Measurements from ENCODE around the gene ZCWPW1. TPM values are rescaled to one million over a fixed set of nuclear protein-coding genes. Genes with fewer than 3 reads are reported as not detected.
"Not testable (repeated sequence)": the region's sequence is repeated elsewhere in the genome, so short reads cannot be mapped to it uniquely, and the experiment has no call there.

Gene ZCWPW1
- total and polyA plus RNA-seq, 2 experiments from 2014 or later: 7.9 to 13.0 TPM

GRCh38 chr7:100389437-100390088 lies 38.9 kb downstream of the ZCWPW1 start:
- no peak for TF ChIP-seq CTCF (IDR thresholded peaks at IDR 0.05; ENCODE audit: low read depth, low read length)
- H3K4me1 ChIP-seq (ENCODE audit: low read depth): peaks cover 6% of the 10 kb centered on the region
- no peak for DNase-seq (ENCODE audit: low read depth in 1 of 2, low spot score in 1 of 2)

GRCh38 chr7:100387695-100388094 lies 40.8 kb downstream of the ZCWPW1 start:
- no peaks in the 10 kb centered on the region for H3K36me3 ChIP-seq

More at GRCh38 chr7:100389437-100390088, 38.9 kb downstream of the ZCWPW1 start:
- Histone ChIP-seq H3K36me3 (no peaks in the 10 kb centered on the region), H3K4me3 (no peak overlapping the region), H3K9me3 (ENCODE audit: low read depth) (no peaks in the 10 kb centered on the region), H3K27me3 (no peaks in the 10 kb centered on the region), H3K27ac (no peak overlapping the region)

GRCh38 chr7:100386940-100387339 lies 41.6 kb downstream of the ZCWPW1 start:
- no peaks in the 10 kb centered on the region for H3K27me3 ChIP-seq
- no peak overlapping the region for H3K4me3 ChIP-seq
- no peak for TF ChIP-seq CTCF (IDR thresholded peaks at IDR 0.05; ENCODE audit: low read depth, low read length)
- H3K27ac ChIP-seq: no peak overlapping the region
- H3K4me1 ChIP-seq (ENCODE audit: low read depth): peaks cover 6% of the 10 kb centered on the region
- H3K9me3 ChIP-seq (ENCODE audit: low read depth): no peaks in the 10 kb centered on the region
- DNase-seq (ENCODE audit: low read depth in 1 of 2, low spot score in 1 of 2): no peak
- H3K36me3 ChIP-seq: no peaks in the 10 kb centered on the region

More at GRCh38 chr7:100387695-100388094, 40.8 kb downstream of the ZCWPW1 start:
- H3K27ac ChIP-seq: no peak overlapping the region
- TF ChIP-seq CTCF (IDR thresholded peaks at IDR 0.05; ENCODE audit: low read depth, low read length): no peak
- H3K9me3 ChIP-seq (ENCODE audit: low read depth): no peaks in the 10 kb centered on the region
- DNase-seq (ENCODE audit: low read depth in 1 of 2, low spot score in 1 of 2): no peak
- H3K4me1 ChIP-seq (ENCODE audit: low read depth): peaks cover 6% of the 10 kb centered on the region
- no peaks in the 10 kb centered on the region for H3K27me3 ChIP-seq
- no peak overlapping the region for H3K4me3 ChIP-seq

- Histone ChIP-seq H3K27me3 (no peaks in the 10 kb centered on the region), H3K27ac (no peak overlapping the region), H3K36me3 (no peaks in the 10 kb centered on the region), H3K4me1 (ENCODE audit: low read depth) (peaks cover 6% of the 10 kb centered on the region), H3K4me3 (no peak overlapping the region), H3K9me3 (ENCODE audit: low read depth) (no peaks in the 10 kb centered on the region)
- TF ChIP-seq CTCF (IDR thresholded peaks at IDR 0.05; ENCODE audit: low read depth, low read length): no peak
- DNase-seq (ENCODE audit: low read depth in 1 of 2, low spot score in 1 of 2): no peak
Observed at GRCh38 chr7:100384628-100385294, 43.7 kb downstream of the ZCWPW1 start.

GRCh38 chr7:100382234-100382853 lies 46.2 kb downstream of the ZCWPW1 start:
- not testable (repeated sequence) for DNase-seq (ENCODE audit: low read depth in 1 of 2, low spot score in 1 of 2); H3K27me3 ChIP-seq; H3K4me3 ChIP-seq

GRCh38 chr7:100381531-100382233 lies 46.8 kb downstream of the ZCWPW1 start:
- H3K27me3 ChIP-seq; DNase-seq (ENCODE audit: low read depth in 1 of 2, low spot score in 1 of 2); H3K9me3 ChIP-seq (ENCODE audit: low read depth); H3K4me1 ChIP-seq (ENCODE audit: low read depth); H3K4me3 ChIP-seq; H3K27ac ChIP-seq; H3K36me3 ChIP-seq: not testable (repeated sequence)

More at GRCh38 chr7:100382234-100382853, 46.2 kb downstream of the ZCWPW1 start:
- not testable (repeated sequence) for H3K36me3 ChIP-seq; H3K4me1 ChIP-seq (ENCODE audit: low read depth); H3K9me3 ChIP-seq (ENCODE audit: low read depth); H3K27ac ChIP-seq
